NCI-H1436 (cell line): ENCODE data around the gene SLC2A11.

Experiments used
- DNase-seq: peaks from one replicate; lab custom pipeline; 2025; lab: John Stamatoyannopoulos, UW

Gene SLC2A11

GRCh38 chr22:23832226-23833016 lies 25.3 kb upstream of the SLC2A11 start:
- no peak for DNase-seq

DNA sequence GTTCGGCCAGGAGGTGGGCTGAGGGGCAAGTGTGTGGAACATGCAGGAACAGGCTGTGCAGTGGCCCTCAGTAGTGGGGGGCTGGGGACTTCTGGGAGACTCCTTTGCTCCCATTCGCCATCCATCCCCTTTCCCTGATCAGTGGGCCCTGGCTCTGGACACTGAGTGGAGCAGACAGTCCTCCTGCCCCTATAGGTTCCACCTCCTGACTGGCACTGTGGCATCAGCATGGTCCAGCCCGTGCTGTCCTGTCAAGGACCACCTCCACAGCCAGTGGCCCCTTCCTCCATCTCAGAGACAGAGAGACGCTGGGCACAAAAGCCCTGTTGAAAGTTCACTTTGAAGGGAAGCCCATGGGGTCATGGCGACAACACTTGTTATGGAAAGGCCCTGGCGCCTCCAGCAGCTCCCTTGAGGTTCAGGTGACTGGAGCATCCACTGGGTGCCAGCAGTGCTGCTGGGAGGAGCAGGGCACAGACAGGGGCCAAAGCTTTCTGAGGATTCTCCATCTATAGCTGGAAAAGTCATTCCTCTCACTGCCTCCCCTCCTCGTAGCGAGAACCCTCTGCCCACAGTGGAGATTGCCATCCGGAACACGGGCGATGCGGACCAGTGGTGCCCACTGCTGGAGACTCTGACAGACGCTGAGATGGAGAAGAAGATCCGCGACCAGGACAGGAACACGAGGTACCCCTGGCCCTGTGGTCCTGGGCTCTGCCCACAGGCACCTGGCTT lies 24.5 kb upstream of the SLC2A11 start:
- no peak for DNase-seq

DNA sequence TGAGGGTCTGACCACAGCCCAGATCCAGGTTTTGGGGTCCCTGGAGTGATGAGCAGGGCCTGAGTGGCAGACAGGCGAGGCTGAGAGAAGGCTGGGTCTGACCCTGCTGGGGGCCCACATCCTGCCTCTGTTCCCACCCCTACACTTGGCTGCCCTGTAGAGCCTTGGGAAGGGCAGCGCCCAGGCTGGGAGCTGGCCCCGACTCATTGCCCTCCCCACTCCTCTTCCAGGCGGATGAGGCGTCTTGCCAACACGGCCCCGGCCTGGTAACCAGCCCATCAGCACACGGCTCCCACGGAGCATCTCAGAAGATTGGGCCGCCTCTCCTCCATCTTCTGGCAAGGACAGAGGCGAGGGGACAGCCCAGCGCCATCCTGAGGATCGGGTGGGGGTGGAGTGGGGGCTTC lies 23.8 kb upstream of the SLC2A11 start:
- DNase-seq, result no peak

DNA sequence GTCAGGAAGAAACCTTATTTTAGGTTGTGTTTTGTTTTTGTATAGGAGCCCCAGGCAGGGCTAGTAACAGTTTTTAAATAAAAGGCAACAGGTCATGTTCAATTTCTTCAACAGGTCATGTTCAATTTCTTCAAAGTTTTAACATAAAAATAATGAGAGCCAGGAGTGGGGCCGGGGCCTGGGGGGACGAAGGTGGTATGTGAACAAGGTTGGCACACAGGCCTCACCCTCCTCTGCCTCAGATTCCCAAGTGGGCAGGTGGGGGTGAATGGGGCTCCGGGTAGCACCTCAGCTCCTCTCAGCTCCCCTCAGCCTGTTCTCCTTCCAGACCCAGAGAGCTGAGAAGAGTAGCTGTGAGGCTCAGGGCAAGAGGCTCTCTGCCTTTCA lies 23.3 kb upstream of the SLC2A11 start:
- no peak for DNase-seq

DNA sequence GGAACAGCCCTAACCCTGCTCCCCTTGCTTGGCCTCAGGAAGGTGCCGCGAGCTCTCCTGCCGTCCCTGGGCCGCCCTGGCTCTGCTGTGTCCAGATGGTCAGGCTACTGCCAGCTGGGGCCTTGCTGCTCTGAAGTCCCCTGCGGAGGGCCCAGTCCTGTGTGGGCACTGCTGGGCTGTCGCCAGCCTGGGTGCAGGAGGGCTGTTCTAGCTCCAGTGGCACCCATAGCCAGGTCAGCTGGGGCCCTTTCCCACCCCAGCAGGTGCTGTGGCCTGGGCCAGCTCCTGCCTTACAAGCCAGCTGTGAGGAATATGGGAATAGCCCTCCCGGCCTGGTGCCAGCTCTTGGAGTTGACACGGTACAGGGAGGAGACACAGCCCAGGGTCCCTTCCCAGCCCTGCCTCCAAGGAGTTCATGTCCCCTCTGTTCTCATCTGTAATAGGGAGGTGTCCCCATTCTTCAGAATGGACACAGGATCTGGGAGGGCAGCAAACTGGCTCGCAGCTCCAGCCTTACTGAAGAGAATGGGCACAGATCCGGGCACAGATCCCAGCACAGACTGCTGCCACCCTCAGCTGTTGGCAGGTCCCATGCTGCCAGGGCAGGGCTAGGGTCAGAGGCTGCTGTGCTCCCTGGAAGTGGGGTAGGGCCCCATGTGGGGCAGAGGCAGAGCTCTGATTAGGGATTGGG lies 22.7 kb upstream of the SLC2A11 start:
- DNase-seq, result no peak

- no peak for DNase-seq
Measured at GRCh38 chr22:23835484-23836144, 22.1 kb upstream of the SLC2A11 start.

- DNase-seq, result no peak
Measured at GRCh38 chr22:23836281-23836680, 21.4 kb upstream of the SLC2A11 start.

DNA sequence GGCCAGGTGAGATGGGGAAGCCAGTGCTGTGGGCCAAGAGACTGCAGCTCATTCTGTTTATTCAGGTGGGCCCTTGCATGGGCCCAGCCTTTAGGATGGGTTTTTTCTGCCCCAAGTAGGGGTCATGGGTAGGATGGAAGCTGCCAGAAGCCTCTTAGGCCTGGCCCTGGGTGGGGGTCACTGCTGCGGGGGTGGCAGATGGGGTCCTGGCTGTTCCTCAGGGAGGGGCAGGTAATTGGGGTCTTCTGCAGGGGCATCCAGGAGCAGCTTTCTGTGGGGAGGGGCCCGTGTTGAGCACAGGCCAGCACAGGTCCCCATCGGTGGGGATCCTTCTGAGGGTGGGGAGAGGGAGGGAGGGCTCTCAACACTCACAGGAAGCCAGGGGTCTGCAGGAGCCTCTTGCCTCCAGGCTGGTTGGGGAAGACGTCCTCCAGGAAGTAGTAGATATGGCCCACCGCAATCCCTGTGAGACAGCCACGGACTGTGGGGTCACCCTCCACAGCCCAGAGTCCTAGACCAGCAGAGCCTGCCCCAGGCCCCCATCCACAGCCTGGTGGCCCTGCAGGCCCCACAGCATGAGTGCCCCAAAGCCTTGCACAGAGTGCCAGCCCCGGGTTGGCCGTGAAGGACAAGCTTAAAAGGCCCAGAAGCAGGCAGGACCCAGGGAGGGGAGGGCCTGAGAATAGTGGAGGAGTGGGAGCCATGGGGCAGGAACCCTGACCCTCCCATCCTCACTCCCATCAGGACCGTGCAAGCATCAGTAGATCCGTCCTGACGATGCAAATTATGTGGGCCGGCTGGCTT lies 20.8 kb upstream of the SLC2A11 start:
- DNase-seq, result no peak

GRCh38 chr22:23837496-23837859 lies 20.2 kb upstream of the SLC2A11 start:
- DNase-seq, result no peak

DNA sequence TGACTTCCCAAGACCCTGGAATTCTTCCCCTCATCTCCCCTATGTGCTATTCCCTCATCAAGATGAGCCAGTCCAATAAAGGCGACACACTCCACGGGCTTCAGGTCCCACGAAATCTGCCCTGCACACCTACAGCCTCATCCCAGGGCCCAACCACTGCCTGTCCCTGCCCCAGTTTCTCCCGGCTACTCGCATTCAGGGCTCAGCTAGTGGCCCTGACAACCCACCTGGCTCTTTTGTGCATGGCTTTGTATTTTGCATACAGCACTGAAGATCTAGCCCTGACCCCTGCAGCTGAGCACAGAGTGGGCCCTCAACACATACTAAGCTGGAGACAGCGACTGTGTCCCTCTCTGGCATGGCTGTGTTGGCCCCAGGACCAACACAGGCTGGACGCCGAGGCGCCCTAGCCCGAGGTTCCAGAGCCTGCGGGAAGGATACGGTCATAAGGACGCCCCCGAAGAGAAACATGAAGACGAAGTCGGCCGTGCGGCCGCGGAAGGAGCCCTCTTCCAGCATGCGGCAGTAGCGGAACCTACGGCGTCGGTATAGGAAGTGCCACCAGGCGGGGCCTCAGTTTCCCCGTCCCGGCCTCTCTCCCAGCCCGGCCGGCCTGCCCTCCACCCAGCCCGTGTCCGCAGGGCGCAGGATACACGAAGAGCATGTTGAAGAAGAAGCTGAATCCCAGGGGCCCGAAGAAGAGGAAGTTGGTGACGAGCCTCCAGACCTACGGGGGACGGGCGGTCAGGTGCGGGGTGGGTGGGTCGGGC lies 19.6 kb upstream of the SLC2A11 start:
- no peak for DNase-seq

- peak; percentile 97 for DNase-seq
Measured at GRCh38 chr22:23838681-23839468, 18.8 kb upstream of the SLC2A11 start, which contains the start of gene DERL3. Gene DERL3, minus strand, starts transcription at chr22:23839006. Its CDS starts 19 bp downstream, at chr22:23838987.

DNA sequence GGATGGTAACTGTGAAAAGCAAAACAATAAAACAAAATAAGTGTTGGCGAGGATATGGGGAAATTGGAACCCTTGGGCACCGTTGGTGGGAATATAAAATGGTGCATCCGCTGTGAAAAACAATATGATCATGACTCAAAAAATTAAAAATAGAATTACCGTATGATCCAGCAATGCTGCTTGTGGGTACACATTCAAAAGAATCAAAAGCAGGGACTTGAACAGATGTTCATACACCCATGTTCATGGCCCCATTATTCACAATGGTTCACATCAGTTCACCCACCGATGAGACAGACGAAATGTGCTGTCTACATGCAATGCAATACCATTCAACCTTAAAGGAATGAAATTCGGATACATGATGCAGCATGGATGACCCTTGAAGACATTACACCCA lies 17.6 kb upstream of the SLC2A11 start:
- no peak for DNase-seq

- DNase-seq, result no peak
Measured at GRCh38 chr22:23841292-23841691, 16.4 kb upstream of the SLC2A11 start.

DNA sequence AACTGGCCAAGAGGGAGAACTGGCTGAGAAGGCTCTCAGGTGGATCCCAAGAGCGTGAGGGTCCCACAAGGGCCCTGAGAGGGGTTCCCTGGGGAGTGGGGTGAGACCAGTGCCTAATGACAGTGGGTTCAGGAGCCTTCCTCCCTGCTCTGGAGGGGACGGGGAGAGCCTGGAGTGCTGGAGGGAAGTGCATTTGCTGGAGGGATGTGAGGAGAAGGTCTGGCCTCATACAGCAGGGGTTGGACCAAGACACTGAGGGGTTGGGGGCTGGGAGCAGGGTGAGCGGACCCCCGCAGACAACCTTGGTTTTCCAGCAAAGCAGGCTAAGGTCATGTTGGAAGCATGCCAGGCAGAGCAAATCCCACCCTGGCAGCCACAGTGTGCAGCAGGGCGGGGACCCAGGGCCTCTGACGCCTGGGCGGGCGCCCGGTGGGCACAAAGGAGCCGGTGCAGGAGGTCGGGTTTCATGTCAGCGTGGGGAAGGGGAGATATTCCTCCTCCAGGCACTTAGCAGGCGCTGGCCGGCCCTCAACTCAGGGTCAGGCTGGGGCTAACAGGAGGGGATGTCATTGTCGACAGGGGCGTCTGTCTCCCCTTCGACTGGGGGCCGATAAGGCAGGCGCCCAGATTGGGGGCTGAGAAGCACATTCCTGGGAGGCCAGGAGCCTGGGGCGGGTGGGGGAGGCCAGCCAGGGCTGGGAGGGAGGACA lies 15.8 kb upstream of the SLC2A11 start:
- no peak for DNase-seq

DNA sequence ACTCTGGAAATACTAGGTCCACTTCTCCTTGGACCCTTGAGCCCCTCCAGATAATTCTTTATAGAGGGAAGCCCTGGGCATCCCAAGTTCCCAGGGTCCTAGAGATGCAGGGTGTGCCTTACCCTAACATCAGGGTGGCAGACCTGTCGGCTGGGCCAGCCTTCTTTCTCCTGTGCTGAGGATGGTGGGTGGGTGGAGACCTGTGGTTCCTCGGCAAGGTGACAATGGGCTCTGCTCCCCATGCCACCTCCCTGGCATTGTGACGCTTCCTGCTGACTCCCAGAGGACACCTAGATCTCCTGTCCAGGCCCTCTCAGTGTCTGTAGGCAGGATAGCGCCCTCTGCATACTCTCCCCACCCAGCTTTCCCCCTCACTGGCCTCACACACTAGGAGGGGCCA lies 15.1 kb upstream of the SLC2A11 start:
- DNase-seq, result no peak

- no peak for DNase-seq
Measured at GRCh38 chr22:23844739-23845202, 12.9 kb upstream of the SLC2A11 start.

- no peak for DNase-seq
Measured at GRCh38 chr22:23845265-23846080, 12.2 kb upstream of the SLC2A11 start.

- no peak for DNase-seq
Measured at GRCh38 chr22:23846081-23846469, 11.6 kb upstream of the SLC2A11 start.
